B cell (primary cell): ENCODE results near the gene CLEC1B. TPM values are rescaled to one million over a fixed set of nuclear protein-coding genes. Genes with fewer than 3 reads are reported as not detected.

Source experiments
- ATAC-seq: fragments of 200-7000 bp; cut with Tn5 transposase; one replicate; pipeline ENCODE4 v1.10.0; 2021; ENCODE audit warnings: low read depth, mild to moderate bottlenecking, moderate number of reproducible peaks, moderate library complexity
- CTCF ChIA-PET: fragments of 350-600 bp; sonication (Branson Sonifier 250); formaldehyde crosslinking; loops from one replicate; lab custom pipeline; 2021; ENCODE audit warnings: antibody characterized with exemption, inconsistent platforms; lab: Charles Lee
- POLR2A ChIA-PET: fragments of 350-600 bp; sonication (Branson Sonifier 250); formaldehyde crosslinking; loops from one replicate; lab custom pipeline; 2021; ENCODE audit warnings: antibody characterized with exemption; lab: Charles Lee
- DNase-seq: peaks from one replicate; pipeline ENCODE4 v3.0.0; 2013
- H2AFZ ChIP-seq: 2 replicates; pipeline ENCODE4 v1.6.1; 2012; ENCODE audit warnings: mild to moderate bottlenecking, low read depth, low read length; ENCODE audit not compliant: insufficient read depth, poor library complexity, severe bottlenecking
- H3K27ac ChIP-seq, 2 donors: 1 replicate in 1 of 2; 2 replicates in 1 of 2; pipeline ENCODE4 v1.5.1; 2012 to 2013; ENCODE audit warnings: low read length in 2 of 2, mild to moderate bottlenecking in 2 of 2, moderate library complexity in 1 of 2
- H3K27me3 ChIP-seq, 4 experiments: fragments of 200-600 bp in 1 of 4; sonication (generic) in 1 of 4; replicated peaks in 1 of 4; 1 replicate in 2 of 4; 2 replicates in 2 of 4; pipeline versions ENCODE4 v1.6.1 to v1.7.0; 2013 to 2016; ENCODE audit warnings: low read length in 3 of 4, mild to moderate bottlenecking in 2 of 4, mixed read lengths in 1 of 4, moderate library complexity in 1 of 4; ENCODE audit not compliant: insufficient read depth in 4 of 4, control insufficient read depth in 3 of 4; ENCODE audit errors: control extremely low read depth in 1 of 4
- H3K36me3 ChIP-seq, 2 experiments: replicated peaks in 1 of 2; 1 replicate in 1 of 2; 2 replicates in 1 of 2; pipeline versions ENCODE4 v1.6.1 to v1.7.1; 2013; ENCODE audit warnings: low read length in 1 of 2; ENCODE audit not compliant: insufficient read depth in 2 of 2, control insufficient read depth in 1 of 2; ENCODE audit errors: control extremely low read depth in 1 of 2, extremely low read depth in 1 of 2
- H3K4me1 ChIP-seq, 2 donors: fragments of 200-600 bp in 1 of 2; sonication (generic) in 1 of 2; 1 replicate in 1 of 2; 2 replicates in 1 of 2; pipeline versions ENCODE4 v1.5.1 to v1.6.1; 2013 to 2017; ENCODE audit warnings: low read length in 2 of 2; ENCODE audit not compliant: control insufficient read depth in 2 of 2, insufficient read depth in 2 of 2
- H3K4me2 ChIP-seq: replicated peaks from 2 replicates; pipeline ENCODE3; 2012; ENCODE audit warnings: mild to moderate bottlenecking, low read depth, low read length; ENCODE audit not compliant: poor library complexity, severe bottlenecking
- H3K4me3 ChIP-seq, 5 experiments: fragments of 200-600 bp in 1 of 5; sonication (generic) in 1 of 5; 1 replicate in 3 of 5; 2 replicates in 2 of 5; pipeline versions ENCODE4 v1.5.1 to v1.7.0; 2011 to 2016; ENCODE audit warnings: low read length in 4 of 5, mild to moderate bottlenecking in 4 of 5, low read depth in 2 of 5, control low read depth in 1 of 5, moderate library complexity in 1 of 5; ENCODE audit not compliant: insufficient read depth in 1 of 5; ENCODE audit errors: control extremely low read depth in 1 of 5, extremely low read depth in 1 of 5
- H3K79me2 ChIP-seq: fragments of 200-600 bp; sonication (generic); one replicate; pipeline ENCODE4 v1.6.0; 2016; ENCODE audit warnings: low read length; ENCODE audit not compliant: control insufficient read depth, insufficient read depth
- H3K9ac ChIP-seq: fragments of 200-600 bp; sonication (generic); 2 replicates; pipeline ENCODE4 v1.6.1; 2017; ENCODE audit warnings: mild to moderate bottlenecking, low read length, moderate library complexity
- H3K9me3 ChIP-seq, 3 donors: one replicate each; pipeline versions ENCODE4 v1.6.1 to v1.7.1; 2013; ENCODE audit warnings: low read length in 2 of 3; ENCODE audit not compliant: control insufficient read depth in 2 of 3, insufficient read depth in 1 of 3; ENCODE audit errors: control extremely low read depth in 1 of 3
- H4K20me1 ChIP-seq: 2 replicates; pipeline ENCODE4 v1.6.0; 2012; ENCODE audit warnings: mild to moderate bottlenecking, low read length; ENCODE audit not compliant: insufficient read depth, control insufficient read depth, poor library complexity, severe bottlenecking
- H3K27ac Mint-ChIP-seq: one replicate; pipeline ENCODE4 v1.8.0; 2021; ENCODE audit warnings: mixed read lengths
- H3K27me3 Mint-ChIP-seq: one replicate; pipeline ENCODE4 v1.8.0; 2021; ENCODE audit warnings: mixed read lengths
- H3K4me1 Mint-ChIP-seq: one replicate; pipeline ENCODE4 v1.8.0; 2021; ENCODE audit warnings: mixed read lengths
- H3K4me3 Mint-ChIP-seq: one replicate; pipeline ENCODE4 v1.8.0; 2021; ENCODE audit warnings: mixed read lengths
- H3K9me3 Mint-ChIP-seq: one replicate; pipeline ENCODE4 v1.8.0; 2022; ENCODE audit warnings: mixed read lengths; ENCODE audit not compliant: insufficient read depth
- CTCF ChIP-seq: fragments of 200-600 bp; IDR thresholded peaks from one replicate; pipeline ENCODE4 v1.8.0; 2022; ENCODE audit warnings: antibody characterized with exemption, mild to moderate bottlenecking
- EZH2 ChIP-seq: IDR thresholded peaks from 2 replicates; pipeline ENCODE4 v1.6.1; 2012; ENCODE audit warnings: borderline replicate concordance, low read depth, mild to moderate bottlenecking, moderate library complexity, low read length; ENCODE audit not compliant: insufficient read depth, poor library complexity, severe bottlenecking
- WGBS: methylation state at CpG from one replicate; pipeline ENCODE4 v1.1.5; 2013; ENCODE audit warnings: missing lambda C conversion rate; ENCODE audit not compliant: insufficient coverage; 5-methylcytosine and 5-hydroxymethylcytosine counted together
- intact Hi-C: fragments of 100-400 bp; cut with micrococcal nuclease; formaldehyde crosslinking; loops from one replicate; pipeline ENCODE4 v1.10.0; 2022
- polyA plus RNA-seq: library from polyadenylated mRNA; depleted of rRNA; stranded (reverse); fragments of >200 nt; gene quantifications from 2 replicates; pipeline ENCODE4 v1.2.3, GENCODE V29; 2012
- total RNA-seq, 2 donors: library from RNA; stranded (reverse); fragments of 120-200 nt in 1 of 2; gene quantifications; 1 replicate in 1 of 2; 2 replicates in 1 of 2; pipeline versions ENCODE4 v1.2.3 to v1.2.4, GENCODE V29; 2013 to 2022

The CLEC1B gene
- total and polyA plus RNA-seq, 2 donors (not counting 1 experiment from before 2014, with no cell fraction given) = not detected

- no peak overlapping the region for H2AFZ ChIP-seq
- H3K4me1 ChIP-seq = peaks cover 32 to 40% of the 10 kb centered on the region in 2 donors
- H3K27ac ChIP-seq = no peak overlapping the region
- Mint-ChIP-seq H3K9me3 (no peaks in the 10 kb centered on the region), H3K4me3 (peak overlapping the region; percentile 32), H3K27me3 (peaks cover 3% of the 10 kb centered on the region), H3K4me1 (peaks cover 40% of the 10 kb centered on the region), H3K27ac (no peak overlapping the region)
- DNase-seq (peak; percentile 31), ATAC-seq (peak; percentile 26)
- H3K36me3 ChIP-seq = no peaks in the 10 kb centered on the region
- peaks cover 0 to 3% (median 0%) of the 10 kb centered on the region in 4 experiments for H3K27me3 ChIP-seq
- WGBS = 33% methylated on average over 5 of the region's 5 CpGs
- ChIA-PET CTCF (no interaction called here), POLR2A (no interaction called here)
- H3K4me2 ChIP-seq = peak overlapping the region; percentile 30
- intact Hi-C loops = no loop called here
- no peaks in the 10 kb centered on the region for H4K20me1 ChIP-seq
- H3K79me2 ChIP-seq = no peaks in the 10 kb centered on the region
- H3K9ac ChIP-seq = no peak overlapping the region
- no peak overlapping the region for H3K4me3 ChIP-seq
- TF ChIP-seq EZH2 = no peak
- TF ChIP-seq CTCF = no peak
- H3K9me3 ChIP-seq = peaks cover 0 to 4% (median 0%) of the 10 kb centered on the region in 3 donors
Observed at GRCh38 chr12:9951026-9951675, 47.8 kb downstream of the CLEC1B start.

- 57% methylated on average over 2 of the region's 3 CpGs for WGBS
- ChIA-PET POLR2A (interaction anchor here (0.6 kb wide), 1 partner anchor 206 kb away, joined by 5 read pairs; no protein-coding TSS in a partner anchor), CTCF (interaction anchor here (0.9 to 1.2 kb wide), 3 partner anchors 9 to 192 kb away, joined by 3 to 7 read pairs (median 3); no protein-coding TSS in a partner anchor)
- Histone ChIP-seq H3K27ac (peak overlapping the region in 1 of 2 donors; percentile 52), H3K4me2 (peak overlapping the region; percentile 58), H3K9ac (peak overlapping the region; percentile 33), H2AFZ (peak overlapping the region; percentile 25), H3K36me3 (no peaks in the 10 kb centered on the region), H3K4me3 (no peak overlapping the region), H4K20me1 (no peaks in the 10 kb centered on the region), H3K27me3 (no peaks in the 10 kb centered on the region), H3K4me1 (peaks cover 40 to 43% of the 10 kb centered on the region in 2 donors), H3K79me2 (no peaks in the 10 kb centered on the region), H3K9me3 (peaks cover 0 to 4% (median 0%) of the 10 kb centered on the region in 3 donors)
- H3K27ac Mint-ChIP-seq = peak overlapping the region; percentile 44
- intact Hi-C loops = no loop called here
- ATAC-seq (peak; percentile 84), DNase-seq (peak; percentile 75)
- TF ChIP-seq CTCF = no peak
- TF ChIP-seq EZH2 = no peak
- H3K4me3 Mint-ChIP-seq = peak overlapping the region; percentile 8
- H3K4me1 Mint-ChIP-seq = peaks cover 45% of the 10 kb centered on the region
- no peaks in the 10 kb centered on the region for H3K9me3 Mint-ChIP-seq
- peaks cover 4% of the 10 kb centered on the region for H3K27me3 Mint-ChIP-seq
Observed at GRCh38 chr12:9948606-9949296, 50.2 kb downstream of the CLEC1B start.
